Neuronal stem cell (in vitro differentiated cells): ENCODE data around the gene PALS1. TPM values are rescaled to one million over a fixed set of nuclear protein-coding genes. Genes with fewer than 3 reads are reported as not detected.

Experiments
- DNase-seq: peaks from one replicate; pipeline ENCODE4 v3.0.0-alpha.2; 2013; ENCODE audit warnings: low spot score
- H2AFZ ChIP-seq: one replicate; pipeline ENCODE4 v1.6.1; 2013; ENCODE audit warnings: mild to moderate bottlenecking, low read length, inconsistent platforms
- H2AK5ac ChIP-seq: 2 replicates; pipeline ENCODE4 v1.6.1; 2013; ENCODE audit warnings: low read depth, mild to moderate bottlenecking, inconsistent platforms, low read length, moderate library complexity, mixed read lengths
- H2BK120ac ChIP-seq: 2 replicates; pipeline ENCODE4 v1.6.1; 2013; ENCODE audit warnings: low read depth, mild to moderate bottlenecking, inconsistent platforms, low read length, moderate library complexity, mixed read lengths
- H2BK12ac ChIP-seq: one replicate; pipeline ENCODE4 v1.6.1; 2013; ENCODE audit warnings: low read length, inconsistent platforms
- H2BK15ac ChIP-seq: 2 replicates; pipeline ENCODE4 v1.6.1; 2013; ENCODE audit warnings: mild to moderate bottlenecking, low read length, inconsistent platforms, mixed read lengths
- H2BK5ac ChIP-seq: one replicate; pipeline ENCODE4 v1.6.1; 2013; ENCODE audit warnings: inconsistent platforms, mild to moderate bottlenecking, low read length, moderate library complexity
- H3K14ac ChIP-seq: one replicate; pipeline ENCODE4 v1.6.1; 2013; ENCODE audit warnings: low read length, inconsistent platforms
- H3K18ac ChIP-seq: 2 replicates; pipeline ENCODE4 v1.6.1; 2013; ENCODE audit warnings: low read length, inconsistent platforms
- H3K23ac ChIP-seq: 2 replicates; pipeline ENCODE4 v1.6.1; 2013; ENCODE audit warnings: low read depth, mild to moderate bottlenecking, mixed read lengths, low read length, inconsistent platforms; ENCODE audit not compliant: poor library complexity
- H3K27ac ChIP-seq: replicated peaks from 3 replicates; pipeline ENCODE4 v1.5.1; 2013; ENCODE audit warnings: low read length, inconsistent platforms
- H3K27me3 ChIP-seq, 3 experiments: 2 replicates each; pipeline ENCODE4 v1.6.1; 2013; ENCODE audit warnings: low read length in 3 of 3, mild to moderate bottlenecking in 2 of 3, inconsistent platforms in 1 of 3, low read depth in 1 of 3, mixed read lengths in 1 of 3, moderate library complexity in 1 of 3; ENCODE audit not compliant: control insufficient read depth in 3 of 3, insufficient read depth in 3 of 3
- H3K36me3 ChIP-seq, 2 donors: replicated peaks in 1 of 2; 2 replicates each; pipeline ENCODE4 v1.6.1; 2013; ENCODE audit warnings: low read length in 2 of 2; ENCODE audit not compliant: control insufficient read depth in 2 of 2, insufficient read depth in 2 of 2
- H3K4ac ChIP-seq: 2 replicates; pipeline ENCODE4 v1.6.1; 2013; ENCODE audit warnings: inconsistent platforms, mild to moderate bottlenecking, low read length, moderate library complexity
- H3K4me1 ChIP-seq, 2 donors: 1 replicate in 1 of 2; 2 replicates in 1 of 2; pipeline ENCODE4 v1.6.1; 2013; ENCODE audit warnings: low read length in 2 of 2, low read depth in 1 of 2; ENCODE audit not compliant: control insufficient read depth in 2 of 2, insufficient read depth in 1 of 2
- H3K4me2 ChIP-seq: one replicate; pipeline ENCODE4 v1.6.1; 2013; ENCODE audit warnings: mild to moderate bottlenecking, low read length, inconsistent platforms; ENCODE audit not compliant: insufficient read depth, poor library complexity, severe bottlenecking
- H3K4me3 ChIP-seq, 2 donors: 2 replicates each; pipeline ENCODE4 v1.5.1; 2013; ENCODE audit warnings: low read length in 2 of 2, mild to moderate bottlenecking in 2 of 2, inconsistent platforms in 1 of 2, moderate library complexity in 1 of 2
- H3K79me1 ChIP-seq: one replicate; pipeline ENCODE4 v1.6.1; 2013; ENCODE audit warnings: low read depth, mild to moderate bottlenecking, inconsistent platforms, low read length, moderate library complexity
- H3K9ac ChIP-seq: one replicate; pipeline ENCODE4 v1.6.1; 2013; ENCODE audit warnings: mild to moderate bottlenecking, low read depth, low read length, inconsistent platforms; ENCODE audit not compliant: poor library complexity
- H3K9me3 ChIP-seq, 2 donors: replicated peaks in 1 of 2; 2 replicates each; pipeline versions ENCODE3 to v1.6.1; 2013; ENCODE audit warnings: low read length in 2 of 2, mild to moderate bottlenecking in 2 of 2, inconsistent platforms in 1 of 2, low read depth in 1 of 2, mixed read lengths in 1 of 2, moderate library complexity in 1 of 2; ENCODE audit not compliant: control insufficient read depth in 2 of 2, insufficient read depth in 1 of 2
- H4K8ac ChIP-seq: one replicate; pipeline ENCODE4 v1.6.1; 2013; ENCODE audit warnings: low read depth, mild to moderate bottlenecking, inconsistent platforms, low read length, moderate library complexity
- H4K91ac ChIP-seq: one replicate; pipeline ENCODE4 v1.6.1; 2013; ENCODE audit warnings: low read length, low read depth, mild to moderate bottlenecking, inconsistent platforms; ENCODE audit not compliant: poor library complexity
- WGBS, 2 donors: extraction: QIAGEN DNeasy Blood & Tissue Kit; methylation state at CpG; one replicate each; pipeline ENCODE4 v1.1.7; 2013; ENCODE audit warnings: missing lambda C conversion rate in 2 of 2, mixed read lengths in 1 of 2; ENCODE audit not compliant: insufficient read length in 2 of 2, insufficient replicate concordance in 1 of 2; ENCODE audit errors: extremely low coverage in 2 of 2; 5-methylcytosine and 5-hydroxymethylcytosine counted together
- polyA plus RNA-seq, 2 experiments: library from polyadenylated mRNA; stranded (reverse); fragments of 200-250 nt; gene quantifications; one replicate each; pipeline ENCODE4 v1.2.3, GENCODE V29; 2013

The PALS1 gene
- 27.0 TPM for polyA plus RNA-seq (2013, experiment 1 of 2)
- polyA plus RNA-seq (2013, experiment 2 of 2) = 27.1 TPM

DNA sequence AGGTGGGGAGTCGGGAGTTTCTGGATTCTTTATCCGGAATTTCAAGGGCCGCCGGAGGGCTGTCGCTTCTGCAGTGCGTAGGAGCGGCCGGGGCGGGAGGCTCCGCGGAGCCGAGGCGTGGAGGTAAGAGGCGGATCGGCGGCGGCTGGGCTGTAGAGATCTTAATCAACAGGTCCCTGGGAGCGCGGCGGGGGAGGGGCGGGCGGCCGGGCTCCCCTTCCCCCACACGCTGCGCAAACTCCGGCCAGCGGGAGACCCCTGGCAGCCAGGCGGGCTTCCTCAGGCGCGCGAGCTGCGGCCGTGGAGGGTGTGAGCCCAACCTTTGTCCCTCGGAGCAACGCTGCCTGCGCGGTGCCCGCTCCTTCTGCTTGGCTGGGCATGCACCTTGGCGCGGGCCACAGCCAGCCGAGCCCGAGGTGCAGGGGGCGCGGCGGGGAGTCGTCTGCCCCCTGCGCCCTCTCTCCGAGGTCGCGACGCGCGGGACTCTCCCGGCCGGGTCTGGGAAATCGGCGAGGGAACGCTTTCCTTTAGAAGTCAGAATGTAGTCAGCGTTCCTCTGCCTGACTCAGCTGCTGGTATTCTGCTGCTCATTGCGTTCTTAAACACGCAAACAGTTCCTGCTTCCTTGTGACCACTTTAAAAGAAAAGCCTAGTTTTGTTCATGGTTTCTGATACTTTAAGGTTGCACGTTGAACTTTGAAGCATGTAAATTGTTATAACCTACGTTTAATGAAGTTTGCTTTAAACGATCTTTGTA, at the start of gene PALS1:
TSS of gene PALS1 (plus strand) at position 25 of the 757 bp plus-strand sequence. CDS start 37,736 bp downstream, outside the sequence.
- H2BK15ac ChIP-seq = peak within 1 kb of the TSS; percentile 85
- no peak for DNase-seq
- peak within 1 kb of the TSS; percentile 100 for H3K18ac ChIP-seq
- no peak within 1 kb of the TSS for H2BK120ac ChIP-seq
- H2AFZ ChIP-seq = peak within 1 kb of the TSS; percentile 91
- peak within 1 kb of the TSS; percentile 98 for H3K23ac ChIP-seq
- H2BK5ac ChIP-seq = peak within 1 kb of the TSS; percentile 99
- no peak within 1 kb of the TSS for H2BK12ac ChIP-seq
- peaks cover 4% of the 10 kb centered on the region in 2 donors for H3K4me1 ChIP-seq
- H4K8ac ChIP-seq = peak within 1 kb of the TSS; percentile 17
- peak within 1 kb of the TSS; percentile 99 for H3K14ac ChIP-seq
- peak within 1 kb of the TSS; percentile 63 for H2AK5ac ChIP-seq
- WGBS, 2 donors = no CpG with 5 or more reads among the region's 64 CpGs
- no peaks in the 10 kb centered on the region for H3K79me1 ChIP-seq
- H4K91ac ChIP-seq = peak within 1 kb of the TSS; percentile 97
- peak within 1 kb of the TSS; percentile 63 for H3K4me2 ChIP-seq
- peaks cover 0 to 2% of the 10 kb centered on the region in 2 donors for H3K36me3 ChIP-seq
- peak within 1 kb of the TSS; percentile 100 for H3K27ac ChIP-seq
- peak within 1 kb of the TSS; percentile 99 for H3K9ac ChIP-seq
- H3K4ac ChIP-seq = peak within 1 kb of the TSS; percentile 97
- peak within 1 kb of the TSS; percentile 61 to 99 for H3K4me3 ChIP-seq
- peaks cover 0 to 19% of the 10 kb centered on the region in 2 donors for H3K9me3 ChIP-seq
- H3K27me3 ChIP-seq = no peaks in the 10 kb centered on the region

- Histone ChIP-seq H3K9ac (no peak overlapping the region), H2AK5ac (no peak overlapping the region), H3K4me1 (peaks cover 3 to 6% of the 10 kb centered on the region in 2 donors), H3K4ac (no peak overlapping the region), H3K4me2 (no peak overlapping the region), H2AFZ (peak overlapping the region; percentile 64), H3K4me3 (no peak overlapping the region), H4K91ac (no peak overlapping the region), H3K79me1 (no peaks in the 10 kb centered on the region), H3K18ac (no peak overlapping the region), H3K36me3 (no peaks in the 10 kb centered on the region), H3K9me3 (no peaks in the 10 kb centered on the region), H3K27ac (no peak overlapping the region), H2BK5ac (no peak overlapping the region), H2BK15ac (no peak overlapping the region), H3K23ac (no peak overlapping the region), H3K27me3 (no peaks in the 10 kb centered on the region), H2BK12ac (no peak overlapping the region), H3K14ac (no peak overlapping the region), H4K8ac (no peak overlapping the region), H2BK120ac (no peak overlapping the region)
- no CpG with 5 or more reads among the region's 8 CpGs for WGBS, 2 donors
- no peak for DNase-seq
These were observed 49.4 kb upstream of the PALS1 start for GRCh38 chr14:67191768-67192290.

DNA sequence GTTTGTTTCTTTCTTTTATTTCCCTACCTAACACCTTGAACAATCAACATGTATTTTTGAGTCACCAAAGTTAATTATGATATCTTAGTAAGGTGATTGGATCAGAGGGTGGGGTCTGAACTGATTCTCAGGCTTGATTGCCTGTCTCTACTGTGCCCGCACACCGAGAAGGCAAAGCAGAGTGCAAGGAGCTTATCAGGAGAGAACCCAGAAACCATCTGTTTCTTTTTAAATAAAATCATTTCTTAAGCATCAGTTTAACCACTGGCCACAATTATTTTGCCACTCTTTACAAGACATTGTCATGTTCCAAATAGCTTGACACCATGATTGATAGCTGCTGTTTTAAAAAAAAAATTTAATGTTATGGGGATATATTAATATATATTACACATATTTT, 48.9 kb upstream of the PALS1 start:
- H2BK5ac ChIP-seq = no peak overlapping the region
- H3K36me3 ChIP-seq = no peaks in the 10 kb centered on the region
- H3K4me3 ChIP-seq = no peak overlapping the region
- H3K9ac ChIP-seq = no peak overlapping the region
- no peak overlapping the region for H3K14ac ChIP-seq
- H3K4ac ChIP-seq = no peak overlapping the region
- H4K91ac ChIP-seq = no peak overlapping the region
- H3K18ac ChIP-seq = no peak overlapping the region
- no peak overlapping the region for H2BK120ac ChIP-seq
- no peak overlapping the region for H3K23ac ChIP-seq
- no peak overlapping the region for H3K4me2 ChIP-seq
- no peaks in the 10 kb centered on the region for H3K27me3 ChIP-seq
- H2AK5ac ChIP-seq = no peak overlapping the region
- no peak overlapping the region for H4K8ac ChIP-seq
- H3K27ac ChIP-seq = no peak overlapping the region
- peaks cover 3 to 6% of the 10 kb centered on the region in 2 donors for H3K4me1 ChIP-seq
- no peak overlapping the region for H2AFZ ChIP-seq
- H3K79me1 ChIP-seq = no peaks in the 10 kb centered on the region
- no peak for DNase-seq
- no peaks in the 10 kb centered on the region for H3K9me3 ChIP-seq
- WGBS, 2 donors = no CpG with 5 or more reads among the region's 2 CpGs
- no peak overlapping the region for H2BK12ac ChIP-seq
- H2BK15ac ChIP-seq = no peak overlapping the region

GRCh38 chr14:67195279-67195678, 46.0 kb upstream of the PALS1 start:
- no peak overlapping the region for H2AK5ac ChIP-seq
- H2BK15ac ChIP-seq = no peak overlapping the region
- H4K8ac ChIP-seq = no peak overlapping the region
- no peak overlapping the region for H3K14ac ChIP-seq
- H2BK12ac ChIP-seq = no peak overlapping the region
- H2AFZ ChIP-seq = peak overlapping the region; percentile 64
- no peak overlapping the region for H2BK5ac ChIP-seq
- H3K9me3 ChIP-seq = no peaks in the 10 kb centered on the region
- no peak overlapping the region for H3K23ac ChIP-seq
- no CpG with 5 or more reads among the region's 2 CpGs for WGBS, 2 donors
- H3K4me2 ChIP-seq = no peak overlapping the region
- H3K4me1 ChIP-seq = peaks cover 0 to 3% of the 10 kb centered on the region in 2 donors
- no peaks in the 10 kb centered on the region for H3K27me3 ChIP-seq
- no peak overlapping the region for H3K27ac ChIP-seq
- no peaks in the 10 kb centered on the region for H3K36me3 ChIP-seq
- H4K91ac ChIP-seq = no peak overlapping the region
- H2BK120ac ChIP-seq = no peak overlapping the region
- no peak for DNase-seq
- no peak overlapping the region for H3K9ac ChIP-seq
- no peak overlapping the region for H3K4ac ChIP-seq
- H3K18ac ChIP-seq = no peak overlapping the region
- H3K79me1 ChIP-seq = no peaks in the 10 kb centered on the region
- no peak overlapping the region for H3K4me3 ChIP-seq
